ENCODE measurements around the gene CORO7.

Gene CORO7

GRCh38 chr16:4454623-4455022, 38.2 kb upstream of the CORO7 start:
- TF ChIP-seq, protein P1, sequence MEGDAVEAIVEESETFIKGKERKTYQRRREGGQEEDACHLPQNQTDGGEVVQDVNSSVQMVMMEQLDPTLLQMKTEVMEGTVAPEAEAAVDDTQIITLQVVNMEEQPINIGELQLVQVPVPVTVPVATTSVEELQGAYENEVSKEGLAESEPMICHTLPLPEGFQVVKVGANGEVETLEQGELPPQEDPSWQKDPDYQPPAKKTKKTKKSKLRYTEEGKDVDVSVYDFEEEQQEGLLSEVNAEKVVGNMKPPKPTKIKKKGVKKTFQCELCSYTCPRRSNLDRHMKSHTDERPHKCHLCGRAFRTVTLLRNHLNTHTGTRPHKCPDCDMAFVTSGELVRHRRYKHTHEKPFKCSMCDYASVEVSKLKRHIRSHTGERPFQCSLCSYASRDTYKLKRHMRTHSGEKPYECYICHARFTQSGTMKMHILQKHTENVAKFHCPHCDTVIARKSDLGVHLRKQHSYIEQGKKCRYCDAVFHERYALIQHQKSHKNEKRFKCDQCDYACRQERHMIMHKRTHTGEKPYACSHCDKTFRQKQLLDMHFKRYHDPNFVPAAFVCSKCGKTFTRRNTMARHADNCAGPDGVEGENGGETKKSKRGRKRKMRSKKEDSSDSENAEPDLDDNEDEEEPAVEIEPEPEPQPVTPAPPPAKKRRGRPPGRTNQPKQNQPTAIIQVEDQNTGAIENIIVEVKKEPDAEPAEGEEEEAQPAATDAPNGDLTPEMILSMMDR (IDR thresholded peaks at IDR 0.05; ENCODE audit: borderline replicate concordance, insufficient read depth, low read depth, low read length): no peak
- H3K4me3 ChIP-seq (ENCODE audit: low read depth, low read length): no peak overlapping the region

- H3K4me3 ChIP-seq (ENCODE audit: low read depth, low read length): no peak overlapping the region
- TF ChIP-seq, protein P1 (IDR thresholded peaks at IDR 0.05; ENCODE audit: borderline replicate concordance, insufficient read depth, low read depth, low read length): no peak
These were observed 36.3 kb upstream of the CORO7 start for GRCh38 chr16:4452674-4453073.

GRCh38 chr16:4450931-4451519, 34.6 kb upstream of the CORO7 start:
- H3K4me3 ChIP-seq (ENCODE audit: low read depth, low read length): no peak overlapping the region
- TF ChIP-seq, protein P1 (IDR thresholded peaks at IDR 0.05; ENCODE audit: borderline replicate concordance, insufficient read depth, low read depth, low read length): no peak

DNA sequence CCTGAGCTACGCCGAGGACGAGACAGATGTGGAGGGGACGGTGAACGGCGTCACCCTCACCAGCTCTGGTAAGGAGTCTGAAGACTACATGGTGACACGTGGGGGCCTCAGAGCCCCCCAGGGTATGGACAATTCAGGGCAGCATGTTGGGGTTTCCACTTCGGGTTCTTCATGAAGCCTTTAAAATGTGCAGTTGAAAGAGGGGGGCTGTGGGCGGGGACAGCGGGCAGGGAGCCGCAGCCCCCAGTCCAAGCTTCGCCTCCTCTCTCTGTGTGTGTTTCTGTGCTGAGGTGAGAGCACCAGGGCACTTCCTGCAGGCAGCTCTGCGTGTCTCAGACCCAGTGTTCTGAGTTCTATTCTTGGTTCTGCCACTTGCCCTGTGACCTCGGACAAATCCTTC, 34.0 kb upstream of the CORO7 start:
- TF ChIP-seq, protein P1 (IDR thresholded peaks at IDR 0.05; ENCODE audit: borderline replicate concordance, insufficient read depth, low read depth, low read length): no peak
- H3K4me3 ChIP-seq (ENCODE audit: low read depth, low read length): no peak overlapping the region

GRCh38 chr16:4443986-4444385, 27.6 kb upstream of the CORO7 start:
- no peak overlapping the region for H3K4me3 ChIP-seq (ENCODE audit: low read depth, low read length)

GRCh38 chr16:4443271-4443670, 26.9 kb upstream of the CORO7 start:
- TF ChIP-seq, protein P1 (IDR thresholded peaks at IDR 0.05; ENCODE audit: borderline replicate concordance, insufficient read depth, low read depth, low read length): no peak
- no peak overlapping the region for H3K4me3 ChIP-seq (ENCODE audit: low read depth, low read length)

More at GRCh38 chr16:4443986-4444385, 27.6 kb upstream of the CORO7 start:
- TF ChIP-seq, protein P1 (IDR thresholded peaks at IDR 0.05; ENCODE audit: borderline replicate concordance, insufficient read depth, low read depth, low read length): no peak

GRCh38 chr16:4442371-4442770, 26.0 kb upstream of the CORO7 start:
- TF ChIP-seq, protein P1 (IDR thresholded peaks at IDR 0.05; ENCODE audit: borderline replicate concordance, insufficient read depth, low read depth, low read length): no peak
- H3K4me3 ChIP-seq (ENCODE audit: low read depth, low read length): no peak overlapping the region

Measured in GM12875 (cell line).